Measurements from ENCODE around the gene SMIM41.
"Not testable (repeated sequence)": the region's sequence is repeated elsewhere in the genome, so short reads cannot be mapped to it uniquely, and the experiment has no call there.

The SMIM41 gene

GRCh38 chr12:52084491-52085231, 5.2 kb downstream of the SMIM41 start:
- Mint-ChIP-seq H3K36me3 (no peaks in the 10 kb centered on the region), H3K4me1 (ENCODE audit: low read depth) (peaks cover 12% of the 10 kb centered on the region), H3K9me3 (ENCODE audit: low read depth) (no peaks in the 10 kb centered on the region), H3K27me3 (peaks cover 17% of the 10 kb centered on the region), H3K4me3 (no peak overlapping the region), H3K27ac (no peak overlapping the region)

DNA sequence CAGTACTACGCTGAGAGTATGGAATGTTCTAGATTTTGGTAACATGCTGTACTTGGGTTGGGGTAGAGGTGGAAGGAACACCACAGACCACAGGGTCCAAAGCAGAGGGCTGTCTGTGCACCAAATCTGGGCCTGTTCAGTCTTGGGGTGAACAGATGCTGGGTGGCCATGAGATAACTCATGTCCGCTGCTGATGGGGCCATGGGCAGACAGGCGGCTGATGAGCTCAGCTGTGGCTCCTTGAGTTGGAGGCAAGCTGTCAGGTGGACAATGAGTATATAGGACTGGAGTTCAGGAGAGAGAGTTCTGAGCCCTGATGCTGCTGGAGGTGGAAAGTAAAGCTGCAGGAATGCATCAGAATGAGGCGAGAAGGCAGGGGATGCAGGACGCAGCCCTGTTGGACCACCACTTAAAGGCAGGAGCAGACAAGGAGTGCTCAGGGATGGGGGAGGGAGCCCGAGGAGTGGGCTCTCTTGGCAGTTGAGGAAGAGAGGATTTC, 6.2 kb downstream of the SMIM41 start:
- Mint-ChIP-seq H3K27ac (no peak overlapping the region), H3K4me1 (ENCODE audit: low read depth) (peaks cover 12% of the 10 kb centered on the region), H3K36me3 (no peaks in the 10 kb centered on the region), H3K27me3 (peaks cover 19% of the 10 kb centered on the region), H3K9me3 (ENCODE audit: low read depth) (no peaks in the 10 kb centered on the region), H3K4me3 (no peak overlapping the region)

DNA sequence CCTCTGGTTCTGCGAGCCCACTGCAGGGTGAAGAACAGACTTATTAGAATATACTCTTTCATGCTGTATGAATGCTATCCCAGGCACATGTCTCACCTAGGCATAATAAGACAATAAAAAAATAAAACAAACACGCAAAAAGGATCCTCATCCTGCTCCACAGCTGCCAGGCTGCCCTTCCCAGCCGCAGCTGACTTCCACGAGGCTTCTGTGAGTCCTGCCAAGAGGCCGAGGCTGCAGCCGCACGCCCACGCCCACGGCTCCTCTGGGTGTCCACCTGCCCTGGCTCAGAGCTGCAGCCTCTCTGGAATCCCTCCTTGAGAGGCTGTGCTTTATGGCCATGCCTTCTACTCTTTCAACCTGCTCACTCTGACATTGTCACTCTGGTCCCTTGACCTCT, 6.9 kb downstream of the SMIM41 start:
- H3K27ac Mint-ChIP-seq = no peak overlapping the region
- H3K9me3 Mint-ChIP-seq (ENCODE audit: low read depth) = no peaks in the 10 kb centered on the region
- H3K27me3 Mint-ChIP-seq = peaks cover 24% of the 10 kb centered on the region
- peaks cover 12% of the 10 kb centered on the region for H3K4me1 Mint-ChIP-seq (ENCODE audit: low read depth)
- H3K4me3 Mint-ChIP-seq = no peak overlapping the region
- no peaks in the 10 kb centered on the region for H3K36me3 Mint-ChIP-seq

- Mint-ChIP-seq H3K4me3 (no peak overlapping the region), H3K27ac (no peak overlapping the region), H3K27me3 (peaks cover 26% of the 10 kb centered on the region), H3K36me3 (no peaks in the 10 kb centered on the region), H3K4me1 (ENCODE audit: low read depth) (peaks cover 6% of the 10 kb centered on the region), H3K9me3 (ENCODE audit: low read depth) (no peaks in the 10 kb centered on the region)
Measured at GRCh38 chr12:52086944-52087835, 7.7 kb downstream of the SMIM41 start.

DNA sequence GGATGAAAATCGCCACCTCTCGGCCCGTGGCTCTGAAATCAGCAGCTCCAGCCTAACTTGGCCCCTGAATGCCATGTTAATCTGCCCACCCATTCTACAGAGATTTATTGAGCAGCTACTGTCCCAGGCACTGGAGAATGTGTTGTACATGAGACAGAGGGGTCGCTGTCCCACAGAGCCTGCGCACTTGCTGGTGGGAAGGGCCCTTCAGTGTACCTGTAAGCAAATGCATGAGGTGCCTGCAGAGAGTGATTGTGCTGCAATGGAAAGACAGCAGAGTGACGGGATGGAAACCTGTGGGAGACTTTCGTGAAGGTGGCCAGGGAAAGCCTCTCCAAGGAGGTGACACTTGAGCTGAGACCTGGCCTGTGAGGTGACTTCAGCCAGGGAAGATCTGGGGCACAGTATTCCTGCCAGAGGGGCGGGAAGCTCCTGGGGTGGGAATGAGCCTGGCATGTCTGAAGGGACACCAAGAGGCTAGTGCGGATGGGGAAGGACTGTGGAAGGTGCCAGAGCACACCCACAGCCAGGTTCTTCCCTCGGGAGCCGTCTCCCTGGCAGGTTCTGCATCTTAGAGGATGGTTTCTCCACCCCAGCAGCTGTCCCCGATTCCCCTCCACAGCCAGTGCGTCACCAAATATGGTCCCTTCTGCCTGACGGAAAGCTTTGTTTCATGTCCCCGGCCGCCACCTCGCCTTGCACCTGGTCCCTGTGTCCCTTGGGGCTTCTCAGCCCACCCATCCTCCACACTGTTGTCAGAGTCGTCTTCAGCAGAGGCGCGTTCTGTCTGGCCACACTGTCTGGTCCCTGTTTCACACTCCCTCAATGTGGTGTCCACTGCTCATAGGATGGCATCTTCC, 8.7 kb downstream of the SMIM41 start:
- H3K27ac Mint-ChIP-seq = no peak overlapping the region
- no peaks in the 10 kb centered on the region for H3K9me3 Mint-ChIP-seq (ENCODE audit: low read depth)
- peaks cover 5% of the 10 kb centered on the region for H3K4me1 Mint-ChIP-seq (ENCODE audit: low read depth)
- H3K36me3 Mint-ChIP-seq = no peaks in the 10 kb centered on the region
- no peak overlapping the region for H3K4me3 Mint-ChIP-seq
- peaks cover 26% of the 10 kb centered on the region for H3K27me3 Mint-ChIP-seq

- Mint-ChIP-seq H3K36me3 (no peaks in the 10 kb centered on the region), H3K4me3 (no peak overlapping the region), H3K27me3 (peaks cover 30% of the 10 kb centered on the region), H3K9me3 (ENCODE audit: low read depth) (no peaks in the 10 kb centered on the region), H3K27ac (no peak overlapping the region), H3K4me1 (ENCODE audit: low read depth) (no peaks in the 10 kb centered on the region)
Measured at GRCh38 chr12:52089491-52089890, 10.0 kb downstream of the SMIM41 start.

- H3K4me3 Mint-ChIP-seq = no peak overlapping the region
- H3K9me3 Mint-ChIP-seq (ENCODE audit: low read depth) = no peaks in the 10 kb centered on the region
- H3K27ac Mint-ChIP-seq = no peak overlapping the region
- no peaks in the 10 kb centered on the region for H3K4me1 Mint-ChIP-seq (ENCODE audit: low read depth)
- no peaks in the 10 kb centered on the region for H3K36me3 Mint-ChIP-seq
- peaks cover 30% of the 10 kb centered on the region for H3K27me3 Mint-ChIP-seq
Measured at GRCh38 chr12:52090291-52090690, 10.8 kb downstream of the SMIM41 start.

- no peaks in the 10 kb centered on the region for H3K4me1 Mint-ChIP-seq (ENCODE audit: low read depth)
- H3K27me3 Mint-ChIP-seq = peaks cover 27% of the 10 kb centered on the region
- H3K9me3 Mint-ChIP-seq (ENCODE audit: low read depth) = no peaks in the 10 kb centered on the region
- H3K4me3 Mint-ChIP-seq = no peak overlapping the region
- no peaks in the 10 kb centered on the region for H3K36me3 Mint-ChIP-seq
- H3K27ac Mint-ChIP-seq = no peak overlapping the region
Measured at GRCh38 chr12:52091061-52091460, 11.6 kb downstream of the SMIM41 start.

GRCh38 chr12:52091869-52092268, 12.4 kb downstream of the SMIM41 start:
- H3K4me1 Mint-ChIP-seq (ENCODE audit: low read depth) = no peaks in the 10 kb centered on the region
- H3K36me3 Mint-ChIP-seq = no peaks in the 10 kb centered on the region
- H3K9me3 Mint-ChIP-seq (ENCODE audit: low read depth) = no peaks in the 10 kb centered on the region

DNA sequence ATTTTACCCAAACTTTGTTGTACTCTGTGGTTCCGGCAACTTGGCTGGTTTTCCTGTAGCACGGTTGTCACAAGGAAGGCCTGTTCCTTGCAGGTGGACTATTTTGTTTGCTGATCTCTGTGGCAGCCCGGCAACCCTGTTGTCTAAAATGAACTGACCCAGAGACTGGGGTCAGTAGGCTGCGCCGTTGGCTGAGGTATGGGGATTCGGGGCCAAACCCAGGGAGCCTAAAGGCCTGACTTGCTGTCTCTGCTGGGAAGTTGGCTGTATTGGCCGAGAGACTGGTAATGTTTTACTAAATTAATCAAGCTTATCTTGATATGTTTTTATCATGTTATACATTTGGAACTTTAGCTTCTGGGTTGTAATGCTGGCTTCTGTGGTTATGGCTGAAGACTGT, 13.8 kb downstream of the SMIM41 start:
- H3K27ac Mint-ChIP-seq = no peak overlapping the region
- H3K4me1 Mint-ChIP-seq (ENCODE audit: low read depth) = no peaks in the 10 kb centered on the region
- no peak overlapping the region for H3K4me3 Mint-ChIP-seq
- H3K9me3 Mint-ChIP-seq (ENCODE audit: low read depth) = no peaks in the 10 kb centered on the region
- peaks cover 30% of the 10 kb centered on the region for H3K27me3 Mint-ChIP-seq
- H3K36me3 Mint-ChIP-seq = no peaks in the 10 kb centered on the region

More at GRCh38 chr12:52091869-52092268, 12.4 kb downstream of the SMIM41 start:
- H3K27me3 Mint-ChIP-seq = peaks cover 28% of the 10 kb centered on the region
- no peak overlapping the region for H3K27ac Mint-ChIP-seq
- no peak overlapping the region for H3K4me3 Mint-ChIP-seq

- Mint-ChIP-seq H3K36me3 (no peaks in the 10 kb centered on the region), H3K27me3 (peaks cover 30% of the 10 kb centered on the region), H3K4me3 (no peak overlapping the region), H3K9me3 (ENCODE audit: low read depth) (no peaks in the 10 kb centered on the region), H3K4me1 (ENCODE audit: low read depth) (no peaks in the 10 kb centered on the region), H3K27ac (no peak overlapping the region)
Measured at GRCh38 chr12:52096332-52097044, 17.0 kb downstream of the SMIM41 start.

DNA sequence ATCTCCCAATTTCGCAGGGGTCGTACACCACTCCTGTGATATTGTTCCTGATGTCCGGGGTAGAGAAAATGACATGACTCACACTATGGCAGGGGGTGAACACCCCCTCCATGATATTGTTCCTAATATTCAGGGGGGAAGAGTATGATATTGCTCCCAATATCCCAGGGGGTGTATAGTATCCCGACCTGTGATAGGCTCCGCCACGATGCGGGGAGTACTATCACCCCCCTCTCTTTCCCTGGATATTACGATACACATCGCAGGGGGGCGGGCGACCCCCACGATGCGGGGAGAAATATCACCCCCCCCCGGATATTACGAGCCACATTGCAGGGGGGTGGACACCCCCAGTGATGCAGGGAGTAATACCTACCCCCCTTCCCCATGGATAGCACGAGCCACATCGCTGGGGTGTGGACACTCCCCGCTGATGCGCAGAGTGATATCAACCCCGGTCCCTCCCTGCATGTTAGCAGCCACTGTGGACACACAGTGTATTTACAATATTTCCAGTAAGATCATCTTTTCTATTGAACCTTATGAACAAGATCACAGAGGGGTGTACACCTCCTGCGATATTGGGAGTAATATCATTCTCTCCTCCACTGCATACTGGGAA, 17.7 kb downstream of the SMIM41 start:
- Mint-ChIP-seq H3K4me1 (ENCODE audit: low read depth) (no peaks in the 10 kb centered on the region), H3K36me3 (no peaks in the 10 kb centered on the region), H3K27ac (no peak overlapping the region), H3K9me3 (ENCODE audit: low read depth) (no peaks in the 10 kb centered on the region), H3K27me3 (peaks cover 31% of the 10 kb centered on the region), H3K4me3 (no peak overlapping the region)

GRCh38 chr12:52104431-52105089, 25.1 kb downstream of the SMIM41 start:
- H3K27ac Mint-ChIP-seq; H3K36me3 Mint-ChIP-seq; H3K9me3 Mint-ChIP-seq (ENCODE audit: low read depth); H3K4me3 Mint-ChIP-seq; H3K4me1 Mint-ChIP-seq (ENCODE audit: low read depth): not testable (repeated sequence)
- peaks cover 35% of the 10 kb centered on the region for H3K27me3 Mint-ChIP-seq

Measured in activated naive CD8-positive, alpha-beta T cell (primary cell).